H1 (cell line): Measurements from ENCODE around the gene TSC2. TPM values are rescaled to one million over a fixed set of nuclear protein-coding genes. Genes with fewer than 3 reads are reported as not detected.
A peak's percentile ranks its signal among the peaks of the same experiment; 100 is the strongest.

Experiments
- BACH1 ChIP-seq: IDR thresholded peaks from 2 replicates; pipeline ENCODE4 v1.6.1; 2012; ENCODE audit warnings: low read length, improper control_type of control experiment
- CHD1 ChIP-seq: IDR thresholded peaks from 2 replicates; pipeline ENCODE4 v1.6.1; 2012; ENCODE audit warnings: low read depth, low read length, improper control_type of control experiment
- GABPA ChIP-seq: IDR thresholded peaks from 2 replicates; pipeline ENCODE4 v1.6.1; 2011; ENCODE audit warnings: mild to moderate bottlenecking, low read length, moderate library complexity, borderline replicate concordance; ENCODE audit not compliant: insufficient read depth
- JUND ChIP-seq: IDR thresholded peaks from 2 replicates; pipeline ENCODE4 v1.6.1; 2011; ENCODE audit warnings: mild to moderate bottlenecking, improper control_type of control experiment, low read length
- KDM4A ChIP-seq: IDR thresholded peaks from one replicate; pipeline ENCODE4 v1.7.1; 2012; ENCODE audit warnings: low read depth, mild to moderate bottlenecking, moderate library complexity, low read length, inconsistent platforms; ENCODE audit not compliant: severe bottlenecking
- KDM5A ChIP-seq: fragments of 200-600 bp; IDR thresholded peaks from 2 replicates; pipeline ENCODE4 v1.7.1; 2012; ENCODE audit warnings: mild to moderate bottlenecking, low read length, inconsistent platforms, mixed read lengths
- PHF8 ChIP-seq: fragments of 200-600 bp; sonication (generic); conservative IDR thresholded peaks from 2 replicates; pipeline ENCODE4 v1.7.1; 2012; ENCODE audit warnings: low read depth, mild to moderate bottlenecking, inconsistent platforms, low read length, moderate library complexity
- RAD21 ChIP-seq, 2 experiments: IDR thresholded peaks in 1 of 2; conservative IDR thresholded peaks in 1 of 2; 2 replicates each; pipeline ENCODE4 v1.6.1; 2011; ENCODE audit warnings: low read depth in 2 of 2, low read length in 2 of 2, improper control_type of control experiment in 1 of 2, inconsistent platforms in 1 of 2, mild to moderate bottlenecking in 1 of 2, moderate library complexity in 1 of 2
- SUZ12 ChIP-seq: fragments of 200-600 bp; sonication (generic); IDR thresholded peaks from 2 replicates; pipeline ENCODE4 v1.6.1; 2012; ENCODE audit warnings: mild to moderate bottlenecking, inconsistent platforms, low read length, moderate library complexity, mixed read lengths
- polyA plus RNA-seq, 7 experiments: library from polyadenylated mRNA; depleted of rRNA in 3 of 7; stranded (reverse) in 5 of 7; unstranded in 2 of 7; fragments of >200 nt in 5 of 7; fragments of 200-250 nt in 2 of 7; gene quantifications; 1 replicate in 5 of 7; 2 replicates in 1 of 7; 4 replicates in 1 of 7; pipeline versions ENCODE4 v1.2.1 to v1.2.3, GENCODE V29; 2011 to 2013; ENCODE audit warnings: missing spikeins in 2 of 7, mixed read lengths in 2 of 7
- total RNA-seq: library from RNA; stranded (reverse); fragmentation: NEBNext Ultra II Directional; extraction: Animal tissue kit (Norgen Biotek cat#: 25700); gene quantifications from 2 replicates; pipeline ENCODE4 v1.2.1, GENCODE V29; 2021

TSC2 gene
- total and polyA plus RNA-seq, 2 of the 8 experiments (the other 6 are each of a cell fraction or from before 2014, with no cell fraction given), result 65.9 to 96.6 TPM

- TF ChIP-seq KDM4A, result no peak
- TF ChIP-seq GABPA, result peak; percentile 51; the same call in 1 of the 2 replicates
- no peak for TF ChIP-seq CHD1
- no peak for TF ChIP-seq BACH1
- no peak for TF ChIP-seq KDM5A
- TF ChIP-seq PHF8, result no peak
- peak; percentile 30 to 45; a peak in 3 of 4 replicates for TF ChIP-seq RAD21 (IDR thresholded peaks at IDR 0.05 in 1 of 2, conservative IDR thresholded peaks at IDR 0.05 in 1 of 2; ENCODE audit: low read depth in 2 of 2, low read length in 2 of 2)
- no peak for TF ChIP-seq SUZ12
- TF ChIP-seq JUND, result no peak
Measured at GRCh38 chr16:2016407-2016922, 31.3 kb upstream of the TSC2 start (continued).
